ENCODE results near the gene TMEM214.

The TMEM214 gene

GRCh38 chr2:27041752-27042151, 9.0 kb downstream of the TMEM214 start:
- DNase-seq, result no peak

- DNase-seq, result peak; percentile 8
Observed at GRCh38 chr2:27042159-27042661, 9.4 kb downstream of the TMEM214 start.

- no peak for DNase-seq
Observed at GRCh38 chr2:27042985-27043634, 10.3 kb downstream of the TMEM214 start.

GRCh38 chr2:27049422-27050280, 16.9 kb downstream of the TMEM214 start:
- DNase-seq, result no peak

- DNase-seq, result peak; percentile 85
Observed at GRCh38 chr2:27050281-27050995, 17.7 kb downstream of the TMEM214 start.

- peak; percentile 90 for DNase-seq
Observed at GRCh38 chr2:27050996-27051901, 18.5 kb downstream of the TMEM214 start, which contains the start of gene AGBL5. TSS of gene AGBL5 (plus strand) at chr2:27051668. CDS start at chr2:27052959, 1,291 bp downstream.

GRCh38 chr2:27051902-27052645, 19.3 kb downstream of the TMEM214 start:
- no peak for DNase-seq

- DNase-seq, result no peak
Observed at GRCh38 chr2:27053321-27053720, 20.6 kb downstream of the TMEM214 start.

GRCh38 chr2:27053776-27054175, 21.0 kb downstream of the TMEM214 start:
- DNase-seq, result no peak

GRCh38 chr2:27054721-27055120, 22.0 kb downstream of the TMEM214 start:
- DNase-seq, result no peak

- no peak for DNase-seq
Observed at GRCh38 chr2:27057184-27057583, 24.4 kb downstream of the TMEM214 start.

GRCh38 chr2:27058210-27058609, 25.4 kb downstream of the TMEM214 start:
- DNase-seq, result no peak

GRCh38 chr2:27059141-27059820, 26.5 kb downstream of the TMEM214 start:
- DNase-seq, result no peak

- no peak for DNase-seq
Observed at GRCh38 chr2:27060323-27060722, 27.6 kb downstream of the TMEM214 start.

GRCh38 chr2:27065128-27065527, 32.4 kb downstream of the TMEM214 start:
- DNase-seq, result no peak

GRCh38 chr2:27067385-27067784, 34.6 kb downstream of the TMEM214 start:
- no peak for DNase-seq

GRCh38 chr2:27069436-27069835, 36.7 kb downstream of the TMEM214 start:
- no peak for DNase-seq

- no peak for DNase-seq
Observed at GRCh38 chr2:27069961-27070618, 37.3 kb downstream of the TMEM214 start.

GRCh38 chr2:27070653-27071276, 38.0 kb downstream of the TMEM214 start:
- no peak for DNase-seq

Measured in NCI-H1105 treated with DMSO at 0.1 percent for 48 hours (cell line).